SK-N-SH treated with all-trans-retinoic acid at 6 μM for 48 hours (cell line): ENCODE data around the gene EMC1.

ENCODE experiments used
- ATAC-seq: fragments of 200-7000 bp; cut with Tn5 transposase; 3 replicates; pipeline ENCODE4 v1.9.1; 2020; ENCODE audit warnings: mild to moderate bottlenecking, moderate library complexity
- ARNTL ChIP-seq: fragments of 450-650 bp; formaldehyde crosslinking; IDR thresholded peaks from 2 replicates; pipeline ENCODE4 v1.5.0; 2020; ENCODE audit warnings: low read depth, mild to moderate bottlenecking, moderate library complexity, borderline replicate concordance
- BACH2 ChIP-seq: fragments of 250-450 bp; sonication (Bioruptor Pico); IDR thresholded peaks from 2 replicates; pipeline ENCODE4 v1.9.0; 2021; ENCODE audit warnings: mild to moderate bottlenecking, borderline replicate concordance
- CSDC2 ChIP-seq: fragments of 250-450 bp; sonication (Bioruptor Pico); IDR thresholded peaks from 2 replicates; pipeline ENCODE4 v1.5.0; 2020; ENCODE audit warnings: mild to moderate bottlenecking, moderate library complexity
- ESRRG ChIP-seq: fragments of 250-450 bp; sonication (Bioruptor Pico); IDR thresholded peaks from 2 replicates; pipeline ENCODE4 v1.6.1; 2021; ENCODE audit warnings: mild to moderate bottlenecking
- OSR1 ChIP-seq: fragments of 250-450 bp; sonication (Bioruptor Pico); IDR thresholded peaks from 2 replicates; pipeline ENCODE4 v1.8.0; 2022; ENCODE audit warnings: moderate library complexity, mild to moderate bottlenecking, inconsistent platforms
- PPARA ChIP-seq: fragments of 250-450 bp; sonication (Bioruptor Pico); IDR thresholded peaks from 2 replicates; pipeline ENCODE4 v1.5.0; 2020; ENCODE audit warnings: mild to moderate bottlenecking, borderline replicate concordance
- RARB ChIP-seq: fragments of 250-450 bp; sonication (Bioruptor Pico); IDR thresholded peaks from 2 replicates; pipeline ENCODE4 v1.8.0; 2021; ENCODE audit warnings: mild to moderate bottlenecking, moderate library complexity
- TCF4 ChIP-seq: fragments of 250-450 bp; sonication (Bioruptor Pico); IDR thresholded peaks from 2 replicates; pipeline ENCODE4 v1.8.0; 2021; ENCODE audit warnings: mild to moderate bottlenecking, moderate library complexity, borderline replicate concordance
- ZC3H10 ChIP-seq: fragments of 250-450 bp; sonication (Bioruptor Pico); IDR thresholded peaks from 2 replicates; pipeline ENCODE4 v1.5.1; 2021; ENCODE audit warnings: mild to moderate bottlenecking, moderate library complexity
- ZFP3 ChIP-seq: fragments of 250-450 bp; sonication (Bioruptor Pico); IDR thresholded peaks from 2 replicates; pipeline ENCODE4 v1.5.0; 2020; ENCODE audit warnings: mild to moderate bottlenecking, moderate library complexity
- ZFP30 ChIP-seq: fragments of 450-650 bp; formaldehyde crosslinking; IDR thresholded peaks from 2 replicates; pipeline ENCODE4 v1.5.0; 2022; ENCODE audit warnings: mild to moderate bottlenecking, moderate library complexity
- ZNF565 ChIP-seq: fragments of 450-650 bp; formaldehyde crosslinking; conservative IDR thresholded peaks from 2 replicates; pipeline ENCODE4 v1.5.0; 2020; ENCODE audit warnings: low read depth, mild to moderate bottlenecking, moderate library complexity
- ZNF70 ChIP-seq: fragments of 450-650 bp; formaldehyde crosslinking; IDR thresholded peaks from 2 replicates; pipeline ENCODE4 v1.5.0; 2020; ENCODE audit warnings: mild to moderate bottlenecking, moderate library complexity
- ZNF8 ChIP-seq: fragments of 450-650 bp; formaldehyde crosslinking; IDR thresholded peaks from 2 replicates; pipeline ENCODE4 v1.5.0; 2020; ENCODE audit warnings: mild to moderate bottlenecking, moderate library complexity
- TF ChIP-seq, protein P1 (sequence below): fragments of 250-450 bp; sonication (Bioruptor Pico); IDR thresholded peaks from 2 replicates; pipeline ENCODE4 v1.5.0; 2020; ENCODE audit warnings: mild to moderate bottlenecking, moderate library complexity
- TF ChIP-seq, protein P2 (sequence below): fragments of 250-450 bp; sonication (Bioruptor Pico); IDR thresholded peaks from 2 replicates; pipeline ENCODE4 v1.5.1; 2021; ENCODE audit warnings: mild to moderate bottlenecking, moderate library complexity
- TF ChIP-seq, protein P3 (sequence below): fragments of 250-450 bp; sonication (Bioruptor Pico); IDR thresholded peaks from 2 replicates; pipeline ENCODE4 v1.5.1; 2020; ENCODE audit warnings: low read depth, mild to moderate bottlenecking, moderate library complexity
- TF ChIP-seq, protein P4 (sequence below): fragments of 250-450 bp; sonication (Bioruptor Pico); IDR thresholded peaks from 2 replicates; pipeline ENCODE4 v1.8.0; 2021; ENCODE audit warnings: low read depth, mild to moderate bottlenecking, moderate library complexity, borderline replicate concordance

EMC1 gene

DNA sequence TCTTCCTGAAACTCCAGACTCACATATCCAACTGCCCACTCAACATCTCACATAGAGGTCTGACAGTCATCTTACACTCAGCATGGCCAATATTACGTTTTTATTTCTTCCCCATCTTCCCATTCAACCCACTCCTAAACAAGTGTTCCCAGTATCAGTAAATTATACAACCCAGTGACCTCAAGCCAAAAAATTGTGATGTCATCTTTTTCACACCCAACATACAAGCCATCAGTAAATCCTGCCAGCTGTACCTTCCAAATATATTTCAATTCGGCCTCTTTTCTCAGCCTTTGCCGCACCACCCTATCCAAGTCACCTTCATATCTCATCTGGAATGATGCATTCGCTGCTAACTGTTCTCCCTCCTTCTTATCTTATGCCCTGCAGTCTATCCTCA lies 60.9 kb downstream of the EMC1 start:
- no peak for ATAC-seq
- no peak for TF ChIP-seq ESRRG (CRISPR knock-in tag)
- TF ChIP-seq, protein P1, sequence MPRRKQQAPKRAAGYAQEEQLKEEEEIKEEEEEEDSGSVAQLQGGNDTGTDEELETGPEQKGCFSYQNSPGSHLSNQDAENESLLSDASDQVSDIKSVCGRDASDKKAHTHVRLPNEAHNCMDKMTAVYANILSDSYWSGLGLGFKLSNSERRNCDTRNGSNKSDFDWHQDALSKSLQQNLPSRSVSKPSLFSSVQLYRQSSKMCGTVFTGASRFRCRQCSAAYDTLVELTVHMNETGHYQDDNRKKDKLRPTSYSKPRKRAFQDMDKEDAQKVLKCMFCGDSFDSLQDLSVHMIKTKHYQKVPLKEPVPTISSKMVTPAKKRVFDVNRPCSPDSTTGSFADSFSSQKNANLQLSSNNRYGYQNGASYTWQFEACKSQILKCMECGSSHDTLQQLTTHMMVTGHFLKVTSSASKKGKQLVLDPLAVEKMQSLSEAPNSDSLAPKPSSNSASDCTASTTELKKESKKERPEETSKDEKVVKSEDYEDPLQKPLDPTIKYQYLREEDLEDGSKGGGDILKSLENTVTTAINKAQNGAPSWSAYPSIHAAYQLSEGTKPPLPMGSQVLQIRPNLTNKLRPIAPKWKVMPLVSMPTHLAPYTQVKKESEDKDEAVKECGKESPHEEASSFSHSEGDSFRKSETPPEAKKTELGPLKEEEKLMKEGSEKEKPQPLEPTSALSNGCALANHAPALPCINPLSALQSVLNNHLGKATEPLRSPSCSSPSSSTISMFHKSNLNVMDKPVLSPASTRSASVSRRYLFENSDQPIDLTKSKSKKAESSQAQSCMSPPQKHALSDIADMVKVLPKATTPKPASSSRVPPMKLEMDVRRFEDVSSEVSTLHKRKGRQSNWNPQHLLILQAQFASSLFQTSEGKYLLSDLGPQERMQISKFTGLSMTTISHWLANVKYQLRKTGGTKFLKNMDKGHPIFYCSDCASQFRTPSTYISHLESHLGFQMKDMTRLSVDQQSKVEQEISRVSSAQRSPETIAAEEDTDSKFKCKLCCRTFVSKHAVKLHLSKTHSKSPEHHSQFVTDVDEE = no peak
- no peak for TF ChIP-seq BACH2 (CRISPR knock-in tag)
- TF ChIP-seq ZFP3 (CRISPR knock-in tag) = no peak
- TF ChIP-seq ZC3H10 (CRISPR knock-in tag) = no peak
- TF ChIP-seq, protein P2, sequence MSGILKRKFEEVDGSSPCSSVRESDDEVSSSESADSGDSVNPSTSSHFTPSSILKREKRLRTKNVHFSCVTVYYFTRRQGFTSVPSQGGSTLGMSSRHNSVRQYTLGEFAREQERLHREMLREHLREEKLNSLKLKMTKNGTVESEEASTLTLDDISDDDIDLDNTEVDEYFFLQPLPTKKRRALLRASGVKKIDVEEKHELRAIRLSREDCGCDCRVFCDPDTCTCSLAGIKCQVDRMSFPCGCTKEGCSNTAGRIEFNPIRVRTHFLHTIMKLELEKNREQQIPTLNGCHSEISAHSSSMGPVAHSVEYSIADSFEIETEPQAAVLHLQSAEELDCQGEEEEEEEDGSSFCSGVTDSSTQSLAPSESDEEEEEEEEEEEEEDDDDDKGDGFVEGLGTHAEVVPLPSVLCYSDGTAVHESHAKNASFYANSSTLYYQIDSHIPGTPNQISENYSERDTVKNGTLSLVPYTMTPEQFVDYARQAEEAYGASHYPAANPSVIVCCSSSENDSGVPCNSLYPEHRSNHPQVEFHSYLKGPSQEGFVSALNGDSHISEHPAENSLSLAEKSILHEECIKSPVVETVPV (CRISPR knock-in tag) = no peak
- TF ChIP-seq, protein P3, sequence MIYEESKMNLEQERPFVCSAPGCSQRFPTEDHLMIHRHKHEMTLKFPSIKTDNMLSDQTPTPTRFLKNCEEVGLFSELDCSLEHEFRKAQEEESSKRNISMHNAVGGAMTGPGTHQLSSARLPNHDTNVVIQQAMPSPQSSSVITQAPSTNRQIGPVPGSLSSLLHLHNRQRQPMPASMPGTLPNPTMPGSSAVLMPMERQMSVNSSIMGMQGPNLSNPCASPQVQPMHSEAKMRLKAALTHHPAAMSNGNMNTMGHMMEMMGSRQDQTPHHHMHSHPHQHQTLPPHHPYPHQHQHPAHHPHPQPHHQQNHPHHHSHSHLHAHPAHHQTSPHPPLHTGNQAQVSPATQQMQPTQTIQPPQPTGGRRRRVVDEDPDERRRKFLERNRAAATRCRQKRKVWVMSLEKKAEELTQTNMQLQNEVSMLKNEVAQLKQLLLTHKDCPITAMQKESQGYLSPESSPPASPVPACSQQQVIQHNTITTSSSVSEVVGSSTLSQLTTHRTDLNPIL (CRISPR knock-in tag) = no peak
- TF ChIP-seq PPARA (CRISPR knock-in tag) = no peak
- TF ChIP-seq OSR1 (CRISPR knock-in tag) = no peak
- TF ChIP-seq RARB (CRISPR knock-in tag) = no peak
- no peak for TF ChIP-seq CSDC2
- no peak for TF ChIP-seq TCF4 (CRISPR knock-in tag)
- no peak for TF ChIP-seq ZNF70 (CRISPR knock-in tag)
- TF ChIP-seq, protein P4, sequence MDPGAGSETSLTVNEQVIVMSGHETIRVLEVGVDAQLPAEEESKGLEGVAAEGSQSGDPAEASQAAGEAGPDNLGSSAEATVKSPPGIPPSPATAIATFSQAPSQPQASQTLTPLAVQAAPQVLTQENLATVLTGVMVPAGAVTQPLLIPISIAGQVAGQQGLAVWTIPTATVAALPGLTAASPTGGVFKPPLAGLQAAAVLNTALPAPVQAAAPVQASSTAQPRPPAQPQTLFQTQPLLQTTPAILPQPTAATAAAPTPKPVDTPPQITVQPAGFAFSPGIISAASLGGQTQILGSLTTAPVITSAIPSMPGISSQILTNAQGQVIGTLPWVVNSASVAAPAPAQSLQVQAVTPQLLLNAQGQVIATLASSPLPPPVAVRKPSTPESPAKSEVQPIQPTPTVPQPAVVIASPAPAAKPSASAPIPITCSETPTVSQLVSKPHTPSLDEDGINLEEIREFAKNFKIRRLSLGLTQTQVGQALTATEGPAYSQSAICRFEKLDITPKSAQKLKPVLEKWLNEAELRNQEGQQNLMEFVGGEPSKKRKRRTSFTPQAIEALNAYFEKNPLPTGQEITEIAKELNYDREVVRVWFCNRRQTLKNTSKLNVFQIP (CRISPR knock-in tag) = no peak
- TF ChIP-seq, all 23 proteins: peak for 0

GRCh38 chr1:19189270-19189669 lies 62.1 kb downstream of the EMC1 start:
- no peak for ATAC-seq
- no peak for TF ChIP-seq CSDC2
- no peak for TF ChIP-seq ZNF70 (CRISPR knock-in tag)
- no peak for TF ChIP-seq ARNTL (CRISPR knock-in tag)
- TF ChIP-seq ZFP3 (CRISPR knock-in tag) = no peak
- TF ChIP-seq TCF4 (CRISPR knock-in tag) = no peak
- TF ChIP-seq, protein P3 (CRISPR knock-in tag) = no peak
- no peak for TF ChIP-seq ZNF565
- TF ChIP-seq, protein P1 = no peak
- TF ChIP-seq ZFP30 (CRISPR knock-in tag) = no peak
- no peak for TF ChIP-seq ZNF8
- TF ChIP-seq, protein P4 (CRISPR knock-in tag) = no peak
- TF ChIP-seq RARB (CRISPR knock-in tag) = no peak
- TF ChIP-seq PPARA (CRISPR knock-in tag) = no peak
- TF ChIP-seq ZC3H10 (CRISPR knock-in tag) = no peak
- TF ChIP-seq OSR1 (CRISPR knock-in tag) = no peak
